Spinal cord (tissue), 10 donors: ENCODE data around the gene KCNQ1. TPM values are rescaled to one million over a fixed set of nuclear protein-coding genes. Genes with fewer than 3 reads are reported as not detected.

ENCODE experiments used
- DNase-seq, 6 donors: peaks; one replicate each; pipeline versions ENCODE4 v3.0.0 to v3.0.0-alpha.2; 2013 to 2015; ENCODE audit warnings: low spot score in 6 of 6, low read depth in 4 of 6
- H3K27ac ChIP-seq: one replicate; pipeline ENCODE4 v1.5.1; 2013; ENCODE audit warnings: low read depth, low read length, control low read depth
- H3K27me3 ChIP-seq: one replicate; pipeline ENCODE4 v1.6.1; 2013; ENCODE audit warnings: low read length; ENCODE audit not compliant: control insufficient read depth, insufficient read depth
- H3K36me3 ChIP-seq: one replicate; pipeline ENCODE4 v1.6.1; 2013; ENCODE audit warnings: low read length; ENCODE audit not compliant: control insufficient read depth, insufficient read depth
- H3K4me1 ChIP-seq: one replicate; pipeline ENCODE4 v1.6.1; 2013; ENCODE audit warnings: low read length; ENCODE audit not compliant: control insufficient read depth, insufficient read depth
- H3K4me3 ChIP-seq: one replicate; pipeline ENCODE4 v1.5.1; 2013; ENCODE audit warnings: low read depth, low read length, control low read depth
- H3K9me3 ChIP-seq: one replicate; pipeline ENCODE4 v1.6.1; 2013; ENCODE audit warnings: low read length; ENCODE audit not compliant: control insufficient read depth, insufficient read depth
- WGBS: methylation state at CpG from one replicate; pipeline ENCODE4 v1.1.5; 2013; ENCODE audit warnings: missing lambda C conversion rate; ENCODE audit not compliant: insufficient coverage; 5-methylcytosine and 5-hydroxymethylcytosine counted together
- polyA plus RNA-seq, 2 donors: library from polyadenylated mRNA; unstranded; fragments of 120-200 nt; gene quantifications; one replicate each; pipeline ENCODE4 v1.2.1, GENCODE V29; 2013; ENCODE audit not compliant: insufficient read length in 2 of 2
- total RNA-seq, 2 donors: library from RNA; depleted of rRNA in 1 of 2; stranded (reverse); fragments of 120-200 nt in 1 of 2; fragments of >200 nt in 1 of 2; gene quantifications; one replicate each; pipeline versions ENCODE4 v1.2.3 to v1.2.4, GENCODE V29; 2013 to 2014
- donor health status: healthy.

Gene KCNQ1
- total and polyA plus RNA-seq, 4 donors = 0.83 to 3.1 (median 2.1) TPM

DNA sequence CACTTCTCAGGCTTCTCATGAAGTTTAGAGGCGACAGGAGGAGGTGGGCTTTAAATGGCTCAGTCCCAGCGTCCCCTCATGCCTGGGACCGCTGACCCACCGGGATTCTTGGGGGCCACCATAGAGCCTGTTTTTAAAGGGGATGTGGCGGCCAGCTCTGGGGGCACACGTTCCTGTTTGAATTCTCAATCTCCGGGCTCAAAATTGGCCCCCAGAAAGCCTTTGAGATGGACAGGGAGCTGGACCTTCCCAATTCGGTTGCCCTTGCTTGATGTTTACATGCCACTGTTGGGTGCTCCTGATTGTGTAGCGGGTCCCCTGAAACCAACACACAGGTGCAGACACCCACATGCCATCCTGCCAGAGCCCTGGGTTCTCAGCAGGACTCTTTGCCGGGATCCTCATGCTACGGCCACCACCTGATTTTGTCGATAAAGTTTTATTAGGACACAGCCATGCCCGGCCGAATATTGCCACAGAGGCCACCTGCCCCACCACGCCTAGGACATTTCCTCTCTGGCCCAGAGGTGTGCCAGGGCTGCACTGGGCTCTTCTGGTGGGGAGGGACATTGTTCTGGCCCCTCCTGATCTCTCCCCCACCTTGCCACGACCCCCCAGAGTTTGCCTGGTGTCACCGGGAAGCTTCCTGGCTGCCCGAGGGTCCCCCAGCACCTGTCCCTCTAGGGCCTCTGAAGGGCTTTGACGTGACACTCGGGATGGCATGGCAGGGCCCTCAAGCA is 71.6 kb downstream of the KCNQ1 start:
- 88% methylated on average over 20 of the region's 20 CpGs for WGBS
- DNase-seq = no peak
- no peaks in the 10 kb centered on the region for H3K27me3 ChIP-seq

GRCh38 chr11:2517016-2517385 is 72.2 kb downstream of the KCNQ1 start:
- 90% methylated on average over 13 of the region's 13 CpGs for WGBS
- Histone ChIP-seq H3K9me3 (no peaks in the 10 kb centered on the region), H3K36me3 (no peaks in the 10 kb centered on the region), H3K27ac (no peak overlapping the region), H3K27me3 (no peaks in the 10 kb centered on the region), H3K4me1 (peaks cover under 1% of the 10 kb centered on the region), H3K4me3 (no peak overlapping the region)
- DNase-seq = no peak

More for the DNA sequence above, 71.6 kb downstream of the KCNQ1 start:
- Histone ChIP-seq H3K9me3 (no peaks in the 10 kb centered on the region), H3K4me3 (no peak overlapping the region), H3K27ac (no peak overlapping the region), H3K36me3 (no peaks in the 10 kb centered on the region), H3K4me1 (peaks cover 5% of the 10 kb centered on the region)

GRCh38 chr11:2517386-2518064 is 72.7 kb downstream of the KCNQ1 start:
- Histone ChIP-seq H3K9me3 (no peaks in the 10 kb centered on the region), H3K27ac (no peak overlapping the region), H3K4me1 (no peaks in the 10 kb centered on the region), H3K4me3 (no peak overlapping the region), H3K27me3 (no peaks in the 10 kb centered on the region), H3K36me3 (no peaks in the 10 kb centered on the region)
- WGBS = 85% methylated on average over 23 of the region's 26 CpGs
- DNase-seq = no peak

DNA sequence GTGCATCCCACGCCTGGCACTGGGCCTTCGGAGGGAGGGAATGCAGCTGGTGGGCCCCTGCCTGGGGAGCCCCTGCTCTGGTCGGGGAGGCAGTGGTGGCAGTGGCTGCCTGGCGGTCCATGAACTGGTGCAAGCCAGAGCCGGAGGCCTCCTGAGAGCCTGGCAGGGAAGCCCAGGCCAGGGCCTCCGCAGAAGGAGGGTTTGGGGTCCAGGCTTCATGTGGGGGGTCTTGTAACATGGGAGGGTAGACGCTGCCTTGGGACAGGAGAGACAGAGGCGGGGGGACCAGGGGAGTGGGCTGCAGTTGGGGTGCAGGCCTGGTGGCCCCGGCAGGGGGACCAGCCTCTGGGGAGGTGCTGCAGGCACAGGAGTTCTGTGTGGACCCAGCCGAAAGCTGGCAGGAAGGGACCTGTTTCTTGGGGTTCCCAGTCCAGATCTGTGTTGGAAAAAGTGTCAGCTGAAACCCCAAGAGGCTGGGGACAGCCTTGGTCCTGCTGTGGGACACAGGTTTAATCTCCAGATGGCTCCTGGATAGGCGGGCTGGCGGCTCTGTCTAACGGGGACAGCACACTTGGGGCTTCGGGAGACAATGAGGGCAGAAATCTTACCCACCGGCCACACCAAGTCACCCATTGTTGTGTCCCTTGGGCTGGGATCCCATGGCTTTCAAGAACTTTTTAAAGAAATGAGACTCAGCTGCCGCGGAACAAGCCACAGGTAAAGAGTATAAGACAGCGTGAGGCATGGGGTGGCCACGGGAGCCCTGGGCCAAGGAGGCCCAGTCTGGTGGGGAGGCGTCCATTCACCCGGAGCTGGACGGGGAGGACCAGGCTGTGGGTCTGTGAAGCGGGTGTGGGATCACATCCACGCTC is 73.5 kb downstream of the KCNQ1 start:
- H3K4me1 ChIP-seq = no peaks in the 10 kb centered on the region
- DNase-seq = no peak
- 86% methylated on average over 23 of the region's 24 CpGs for WGBS
- H3K27me3 ChIP-seq = no peaks in the 10 kb centered on the region
- H3K27ac ChIP-seq = no peak overlapping the region
- no peaks in the 10 kb centered on the region for H3K9me3 ChIP-seq
- no peak overlapping the region for H3K4me3 ChIP-seq
- no peaks in the 10 kb centered on the region for H3K36me3 ChIP-seq

- no peak for DNase-seq
- no peaks in the 10 kb centered on the region for H3K27me3 ChIP-seq
- no peak overlapping the region for H3K27ac ChIP-seq
- no peaks in the 10 kb centered on the region for H3K4me1 ChIP-seq
- WGBS = no CpG with 5 or more reads among the region's 8 CpGs
- H3K4me3 ChIP-seq = no peak overlapping the region
- no peaks in the 10 kb centered on the region for H3K36me3 ChIP-seq
- no peaks in the 10 kb centered on the region for H3K9me3 ChIP-seq
These were observed 74.2 kb downstream of the KCNQ1 start for GRCh38 chr11:2518983-2519340.

- no peak overlapping the region for H3K27ac ChIP-seq
- no peaks in the 10 kb centered on the region for H3K27me3 ChIP-seq
- H3K4me3 ChIP-seq = no peak overlapping the region
- DNase-seq = no peak
- no peaks in the 10 kb centered on the region for H3K36me3 ChIP-seq
- WGBS = 80% methylated on average over 1 of the region's 2 CpGs
- peaks cover 3% of the 10 kb centered on the region for H3K4me1 ChIP-seq
- H3K9me3 ChIP-seq = no peaks in the 10 kb centered on the region
These were observed 74.7 kb downstream of the KCNQ1 start for GRCh38 chr11:2519517-2519861.

- Histone ChIP-seq H3K27ac (no peak overlapping the region), H3K27me3 (no peaks in the 10 kb centered on the region), H3K9me3 (no peaks in the 10 kb centered on the region), H3K36me3 (no peaks in the 10 kb centered on the region), H3K4me1 (peaks cover 9% of the 10 kb centered on the region), H3K4me3 (no peak overlapping the region)
- DNase-seq = no peak
- WGBS = 53% methylated on average over 24 of the region's 24 CpGs
These were observed 75.3 kb downstream of the KCNQ1 start for GRCh38 chr11:2519862-2520735.

GRCh38 chr11:2520736-2521035 is 75.9 kb downstream of the KCNQ1 start:
- no peak for DNase-seq
- Histone ChIP-seq H3K4me1 (peaks cover 15% of the 10 kb centered on the region), H3K27ac (no peak overlapping the region), H3K36me3 (no peaks in the 10 kb centered on the region), H3K9me3 (no peaks in the 10 kb centered on the region), H3K27me3 (no peaks in the 10 kb centered on the region), H3K4me3 (no peak overlapping the region)
- WGBS = 92% methylated on average over 4 of the region's 7 CpGs

- Histone ChIP-seq H3K36me3 (no peaks in the 10 kb centered on the region), H3K27me3 (no peaks in the 10 kb centered on the region), H3K27ac (no peak overlapping the region), H3K4me1 (peaks cover 15% of the 10 kb centered on the region), H3K9me3 (no peaks in the 10 kb centered on the region), H3K4me3 (no peak overlapping the region)
- 86% methylated on average over 26 of the region's 26 CpGs for WGBS
- no peak for DNase-seq
These were observed 76.4 kb downstream of the KCNQ1 start for GRCh38 chr11:2521081-2521732.
